GM10266 (cell line): Measurements from ENCODE around the gene CIC.
A peak's percentile ranks its signal among the peaks of the same experiment; 100 is the strongest.

Experiments
- DNase-seq: peaks from one replicate; pipeline ENCODE4 v3.0.0; 2012; ENCODE audit errors: extremely low spot score
- CTCF ChIP-seq: IDR thresholded peaks from 2 replicates; pipeline ENCODE4 v1.5.1; 2012; ENCODE audit warnings: mild to moderate bottlenecking, low read depth; ENCODE audit not compliant: control insufficient read depth, insufficient read depth; ENCODE audit errors: missing control alignments

Gene CIC

GRCh38 chr19:42281827-42282762 lies 13.0 kb downstream of the CIC start:
- DNase-seq = no peak
- TF ChIP-seq CTCF = no peak

- no peak for TF ChIP-seq CTCF
- DNase-seq = no peak
Observed at GRCh38 chr19:42282819-42283187, 13.8 kb downstream of the CIC start.

- DNase-seq = peak; percentile 99
- TF ChIP-seq CTCF = no peak
Observed at GRCh38 chr19:42283188-42284065, 14.4 kb downstream of the CIC start.

GRCh38 chr19:42284066-42284501 lies 15.0 kb downstream of the CIC start:
- DNase-seq = peak; percentile 97
- TF ChIP-seq CTCF = no peak

- TF ChIP-seq CTCF = no peak
- no peak for DNase-seq
Observed at GRCh38 chr19:42284591-42285341, 15.7 kb downstream of the CIC start.

GRCh38 chr19:42285541-42285941 lies 16.5 kb downstream of the CIC start:
- no peak for TF ChIP-seq CTCF
- no peak for DNase-seq

- no peak for DNase-seq
- no peak for TF ChIP-seq CTCF
Observed at GRCh38 chr19:42285988-42286348, 16.9 kb downstream of the CIC start.
